RWPE2 (cell line): ENCODE measurements around the gene NDUFV2.

Source experiments
- ATAC-seq: fragments of 200-7000 bp; cut with Tn5 transposase; 3 replicates; pipeline ENCODE4 v1.9.1; 2021; ENCODE audit warnings: low read depth
- DNase-seq: peaks from one replicate; pipeline ENCODE4 v3.0.0-alpha.2; 2020; ENCODE audit warnings: low spot score
- H3K27ac ChIP-seq: fragments of 450-650 bp; 2 replicates; pipeline ENCODE4 v1.5.1; 2017; ENCODE audit warnings: mild to moderate bottlenecking; ENCODE audit not compliant: poor library complexity, severe bottlenecking
- H3K27me3 ChIP-seq: fragments of 250-450 bp; sonication (Bioruptor Pico); 2 replicates; pipeline ENCODE4 v1.5.1; 2021; ENCODE audit warnings: mild to moderate bottlenecking, moderate library complexity; ENCODE audit not compliant: insufficient read depth, poor library complexity, severe bottlenecking
- H3K36me3 ChIP-seq: fragments of 250-450 bp; sonication (Bioruptor Pico); 2 replicates; pipeline ENCODE4 v1.5.1; 2020; ENCODE audit warnings: low read depth, mild to moderate bottlenecking, moderate library complexity
- H3K4me1 ChIP-seq: fragments of 250-450 bp; sonication (Bioruptor Pico); 2 replicates; pipeline ENCODE4 v1.5.1; 2021; ENCODE audit warnings: mild to moderate bottlenecking, moderate library complexity; ENCODE audit not compliant: insufficient read depth, poor library complexity, severe bottlenecking
- H3K4me3 ChIP-seq: fragments of 250-450 bp; sonication (Bioruptor Pico); 2 replicates; pipeline ENCODE4 v1.5.1; 2021; ENCODE audit warnings: mild to moderate bottlenecking, moderate library complexity; ENCODE audit not compliant: severe bottlenecking
- H3K9me3 ChIP-seq: fragments of 250-450 bp; sonication (Bioruptor Pico); 2 replicates; pipeline ENCODE4 v1.5.1; 2021; ENCODE audit warnings: mild to moderate bottlenecking, moderate library complexity; ENCODE audit not compliant: severe bottlenecking
- TF ChIP-seq, protein P1 (sequence below): fragments of 450-650 bp; IDR thresholded peaks from one replicate; pipeline ENCODE4 v1.5.1; 2017; ENCODE audit warnings: mild to moderate bottlenecking, moderate library complexity; ENCODE audit not compliant: poor library complexity, severe bottlenecking

The NDUFV2 gene

DNA sequence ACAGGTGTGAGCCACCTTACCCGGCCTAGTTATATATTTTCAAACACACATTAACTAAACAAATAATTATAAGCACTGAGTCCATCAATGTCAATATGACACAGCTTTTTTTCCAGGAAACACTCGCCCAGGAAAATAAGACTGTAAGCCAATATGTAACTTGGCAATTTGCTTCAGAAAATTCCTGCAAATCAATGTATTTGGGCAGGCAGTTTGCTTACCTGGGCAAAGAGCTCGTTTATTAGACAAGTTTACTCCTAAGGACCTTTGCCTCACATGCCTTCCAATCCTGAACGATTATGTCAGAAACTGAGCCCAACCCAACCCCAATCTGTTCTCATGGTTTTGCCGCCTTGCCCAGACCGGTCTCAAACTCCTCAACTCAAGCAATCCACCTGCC is 34.7 kb upstream of the NDUFV2 start:
- ATAC-seq (no peak), DNase-seq (no peak)
- no peaks in the 10 kb centered on the region for H3K9me3 ChIP-seq
- no peaks in the 10 kb centered on the region for H3K4me1 ChIP-seq
- no peaks in the 10 kb centered on the region for H3K27me3 ChIP-seq
- TF ChIP-seq, protein P1, sequence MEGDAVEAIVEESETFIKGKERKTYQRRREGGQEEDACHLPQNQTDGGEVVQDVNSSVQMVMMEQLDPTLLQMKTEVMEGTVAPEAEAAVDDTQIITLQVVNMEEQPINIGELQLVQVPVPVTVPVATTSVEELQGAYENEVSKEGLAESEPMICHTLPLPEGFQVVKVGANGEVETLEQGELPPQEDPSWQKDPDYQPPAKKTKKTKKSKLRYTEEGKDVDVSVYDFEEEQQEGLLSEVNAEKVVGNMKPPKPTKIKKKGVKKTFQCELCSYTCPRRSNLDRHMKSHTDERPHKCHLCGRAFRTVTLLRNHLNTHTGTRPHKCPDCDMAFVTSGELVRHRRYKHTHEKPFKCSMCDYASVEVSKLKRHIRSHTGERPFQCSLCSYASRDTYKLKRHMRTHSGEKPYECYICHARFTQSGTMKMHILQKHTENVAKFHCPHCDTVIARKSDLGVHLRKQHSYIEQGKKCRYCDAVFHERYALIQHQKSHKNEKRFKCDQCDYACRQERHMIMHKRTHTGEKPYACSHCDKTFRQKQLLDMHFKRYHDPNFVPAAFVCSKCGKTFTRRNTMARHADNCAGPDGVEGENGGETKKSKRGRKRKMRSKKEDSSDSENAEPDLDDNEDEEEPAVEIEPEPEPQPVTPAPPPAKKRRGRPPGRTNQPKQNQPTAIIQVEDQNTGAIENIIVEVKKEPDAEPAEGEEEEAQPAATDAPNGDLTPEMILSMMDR: no peak
- no peaks in the 10 kb centered on the region for H3K36me3 ChIP-seq
- no peak overlapping the region for H3K27ac ChIP-seq
- no peak overlapping the region for H3K4me3 ChIP-seq

DNA sequence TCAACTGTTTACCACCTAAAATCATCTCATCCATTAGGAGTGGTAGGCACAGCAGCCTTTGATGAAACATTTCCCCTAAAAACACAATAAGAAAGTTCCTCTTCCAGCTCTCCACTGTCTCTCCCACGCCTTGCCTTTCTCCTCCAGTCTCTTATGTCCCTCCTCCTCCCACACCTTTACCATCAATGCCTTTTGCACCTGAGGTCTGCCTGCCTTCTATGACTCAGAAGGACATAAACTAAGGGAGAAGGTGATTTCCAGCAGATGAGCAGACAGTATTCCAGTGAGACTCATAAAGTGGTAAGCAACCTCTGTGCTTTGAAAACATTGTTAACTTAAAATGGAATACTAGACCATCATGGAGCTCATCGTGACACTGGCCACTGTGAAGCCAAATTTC is 34.2 kb upstream of the NDUFV2 start:
- TF ChIP-seq, protein P1: no peak
- Histone ChIP-seq H3K4me3 (no peak overlapping the region), H3K9me3 (no peaks in the 10 kb centered on the region), H3K4me1 (no peaks in the 10 kb centered on the region), H3K36me3 (no peaks in the 10 kb centered on the region), H3K27ac (no peak overlapping the region), H3K27me3 (no peaks in the 10 kb centered on the region)
- DNase-seq: no peak
- peak; percentile 75 for ATAC-seq

DNA sequence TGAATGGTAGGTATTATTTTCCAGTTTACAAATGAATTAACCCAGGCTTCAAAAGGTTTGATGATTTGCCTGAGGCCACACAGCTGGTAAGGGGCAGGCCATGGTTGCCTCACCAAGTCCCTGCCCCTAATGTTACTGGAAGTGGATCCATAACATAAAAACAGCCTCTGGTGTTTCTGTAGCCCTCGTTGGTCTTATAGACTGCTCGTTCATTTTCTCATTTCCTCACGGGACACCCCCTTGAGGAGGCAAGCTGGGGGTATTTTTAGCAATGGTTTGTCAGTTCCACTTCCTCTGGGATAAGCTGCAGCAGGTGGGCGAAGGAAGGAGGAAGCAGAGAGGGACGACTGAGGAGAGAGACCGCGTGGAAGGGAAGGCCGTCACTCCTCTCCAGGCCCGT is 32.9 kb upstream of the NDUFV2 start:
- no peak overlapping the region for H3K27ac ChIP-seq
- no peak for ATAC-seq
- no peaks in the 10 kb centered on the region for H3K27me3 ChIP-seq
- DNase-seq: no peak
- H3K9me3 ChIP-seq: no peaks in the 10 kb centered on the region
- H3K4me3 ChIP-seq: no peak overlapping the region
- peaks cover 5% of the 10 kb centered on the region for H3K4me1 ChIP-seq
- TF ChIP-seq, protein P1: no peak
- no peaks in the 10 kb centered on the region for H3K36me3 ChIP-seq

DNA sequence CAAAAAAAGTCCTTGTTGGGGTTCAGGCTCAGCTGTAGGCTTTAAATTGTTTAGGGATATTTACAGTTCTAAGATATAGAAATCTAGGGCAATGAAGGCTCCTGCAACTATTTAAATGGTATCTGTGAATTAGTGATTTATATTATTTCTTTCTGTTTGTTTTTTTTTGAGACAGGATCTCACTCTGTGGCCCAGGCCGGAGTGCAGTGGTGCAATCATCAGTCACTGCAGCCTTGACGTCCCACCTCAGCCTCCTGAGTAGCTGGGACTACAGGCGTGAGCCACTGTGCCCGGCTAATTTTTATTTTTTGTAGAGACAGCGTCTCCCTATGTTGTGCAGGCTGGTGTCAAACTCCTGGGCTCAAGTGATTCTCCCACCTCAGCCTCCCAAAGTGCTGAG is 32.3 kb upstream of the NDUFV2 start:
- H3K4me3 ChIP-seq: no peak overlapping the region
- peaks cover 5% of the 10 kb centered on the region for H3K4me1 ChIP-seq
- DNase-seq (no peak), ATAC-seq (no peak)
- H3K27ac ChIP-seq: no peak overlapping the region
- no peaks in the 10 kb centered on the region for H3K9me3 ChIP-seq
- H3K36me3 ChIP-seq: no peaks in the 10 kb centered on the region
- TF ChIP-seq, protein P1: no peak
- H3K27me3 ChIP-seq: no peaks in the 10 kb centered on the region

DNA sequence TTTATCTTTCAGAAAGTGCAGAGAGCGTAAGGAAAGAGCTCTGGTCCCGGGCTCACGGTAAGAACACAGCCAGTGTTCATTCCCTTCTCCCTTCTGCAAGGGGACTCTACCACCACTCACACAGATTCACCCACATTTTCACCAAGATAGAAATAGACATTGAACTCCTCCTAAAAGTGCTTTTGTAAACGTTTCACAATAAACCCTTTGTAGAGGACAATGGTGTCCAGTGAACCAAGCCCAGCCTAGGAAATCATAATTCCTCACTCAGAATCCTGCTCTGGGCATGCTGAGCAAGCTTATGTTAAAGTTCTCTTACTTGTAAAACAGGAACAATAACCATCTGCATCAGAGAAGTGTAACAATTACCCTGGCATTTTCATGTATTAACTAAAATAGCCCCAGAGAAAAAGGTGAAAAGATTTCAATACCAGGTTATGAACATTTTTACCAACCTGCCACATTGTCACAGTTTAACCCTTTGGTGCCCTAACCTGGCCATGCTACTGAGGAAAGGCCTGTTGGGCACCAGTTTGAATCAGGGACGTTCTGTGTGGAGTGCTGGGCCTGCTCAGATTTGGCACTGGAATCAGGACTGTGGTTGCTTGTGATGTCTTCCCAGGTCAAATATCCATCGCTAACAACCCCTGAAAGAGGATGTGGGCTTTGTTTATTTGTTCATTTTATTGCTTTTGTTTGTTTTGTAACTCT is 22.5 kb upstream of the NDUFV2 start:
- Histone ChIP-seq H3K27ac (no peak overlapping the region), H3K9me3 (no peaks in the 10 kb centered on the region), H3K4me3 (no peak overlapping the region), H3K27me3 (no peaks in the 10 kb centered on the region), H3K36me3 (no peaks in the 10 kb centered on the region), H3K4me1 (no peaks in the 10 kb centered on the region)
- no peak for ATAC-seq
- no peak for DNase-seq
- TF ChIP-seq, protein P1: no peak
